Suppressor macrophage treated with lipopolysaccharide for 1 hour (primary cell): Measurements from ENCODE around the gene ZCWPW1.

Experiments
- DNase-seq, 3 donors: peaks; one replicate each; pipeline ENCODE4 v3.0.0-alpha.2; 2020 to 2022

The ZCWPW1 gene

GRCh38 chr7:100428199-100428966 is at the start of gene ZCWPW1:
TSS of gene ZCWPW1 (minus strand) at chr7:100428703. CDS start at chr7:100420649, 8,054 bp downstream.
- DNase-seq, result peak; percentile 97 to 99 (median 98)

DNA sequence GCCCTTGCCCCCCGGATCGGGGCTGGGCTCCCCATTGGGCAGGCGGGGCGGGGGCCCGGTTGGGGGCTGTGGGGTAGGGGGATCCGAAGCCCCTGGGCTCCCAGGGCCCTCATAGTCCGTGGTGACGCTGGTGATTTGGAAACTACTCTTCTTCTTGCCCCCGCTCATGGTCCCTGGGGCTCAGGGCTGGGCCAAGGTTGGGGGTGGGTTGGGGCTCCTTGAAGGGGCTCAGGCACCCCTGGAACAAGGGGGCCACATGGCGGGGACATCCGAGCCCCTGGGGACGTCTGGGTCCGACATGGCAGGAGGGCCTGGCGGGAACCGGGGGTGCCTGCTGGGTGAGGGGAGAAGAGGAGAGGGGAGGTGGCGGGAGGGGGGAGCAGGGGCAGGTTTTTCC is 49.4 kb upstream of the ZCWPW1 start:
- no peak for DNase-seq

GRCh38 chr7:100476903-100477870 is 48.7 kb upstream of the ZCWPW1 start:
- peak in 1 of 3 donors; percentile 56 for DNase-seq

- DNase-seq, result peak in 1 of 3 donors; percentile 22
These were observed 47.7 kb upstream of the ZCWPW1 start for GRCh38 chr7:100476101-100476780.

DNA sequence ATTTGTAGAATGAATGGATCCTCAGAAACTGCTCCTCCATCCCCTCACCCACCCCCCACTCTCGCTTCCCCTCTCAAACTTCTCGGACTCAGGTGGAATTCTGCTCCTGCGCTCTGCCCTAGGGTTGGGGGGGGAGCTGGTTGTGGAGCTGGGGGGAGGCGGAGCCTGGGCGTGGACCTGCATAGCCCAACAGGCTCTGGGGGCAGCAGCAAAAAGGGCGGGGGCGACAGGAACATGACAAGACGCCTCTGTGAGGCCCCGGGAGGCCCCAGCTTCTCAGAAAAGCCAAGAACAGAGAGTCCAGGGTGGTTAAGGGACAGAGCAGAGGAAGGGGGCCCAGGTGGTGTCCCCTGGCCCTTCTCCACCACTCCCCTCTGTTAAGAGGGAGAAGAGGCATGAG is 47.0 kb upstream of the ZCWPW1 start:
- peak in 1 of 3 donors; percentile 41 for DNase-seq

DNA sequence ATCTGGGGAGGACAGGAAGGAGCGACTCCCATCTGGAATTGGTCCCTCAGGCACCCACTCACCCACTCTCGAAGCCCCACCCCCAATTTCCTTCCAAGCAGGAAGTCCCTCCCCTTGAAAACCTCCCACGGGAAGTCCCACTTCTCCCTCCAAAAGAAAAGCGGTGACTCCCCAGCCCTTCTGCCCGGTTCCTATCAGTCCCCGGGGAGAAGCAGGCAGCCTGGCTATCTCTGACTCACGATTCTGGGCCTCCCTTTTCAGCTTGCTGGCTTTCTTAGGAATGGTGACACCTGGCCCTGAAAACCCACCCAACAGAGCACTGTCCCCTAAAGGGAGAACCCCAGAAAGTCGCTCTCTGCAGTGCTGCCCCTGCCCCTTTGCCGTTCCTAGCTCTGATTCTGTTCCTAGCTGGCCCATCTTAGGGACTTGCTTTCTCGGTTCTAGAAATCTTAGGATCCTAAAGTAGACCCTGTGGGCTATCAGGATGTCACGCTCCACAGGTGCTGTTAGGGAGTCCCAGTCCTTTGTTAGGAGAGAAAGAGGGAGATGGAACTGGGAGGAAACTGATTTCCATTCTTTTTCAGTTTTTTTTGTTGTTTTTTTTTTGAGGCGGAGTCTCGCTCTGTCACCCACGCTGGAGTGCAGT is 44.5 kb upstream of the ZCWPW1 start:
- peak; percentile 89 to 93 (median 92) for DNase-seq

DNA sequence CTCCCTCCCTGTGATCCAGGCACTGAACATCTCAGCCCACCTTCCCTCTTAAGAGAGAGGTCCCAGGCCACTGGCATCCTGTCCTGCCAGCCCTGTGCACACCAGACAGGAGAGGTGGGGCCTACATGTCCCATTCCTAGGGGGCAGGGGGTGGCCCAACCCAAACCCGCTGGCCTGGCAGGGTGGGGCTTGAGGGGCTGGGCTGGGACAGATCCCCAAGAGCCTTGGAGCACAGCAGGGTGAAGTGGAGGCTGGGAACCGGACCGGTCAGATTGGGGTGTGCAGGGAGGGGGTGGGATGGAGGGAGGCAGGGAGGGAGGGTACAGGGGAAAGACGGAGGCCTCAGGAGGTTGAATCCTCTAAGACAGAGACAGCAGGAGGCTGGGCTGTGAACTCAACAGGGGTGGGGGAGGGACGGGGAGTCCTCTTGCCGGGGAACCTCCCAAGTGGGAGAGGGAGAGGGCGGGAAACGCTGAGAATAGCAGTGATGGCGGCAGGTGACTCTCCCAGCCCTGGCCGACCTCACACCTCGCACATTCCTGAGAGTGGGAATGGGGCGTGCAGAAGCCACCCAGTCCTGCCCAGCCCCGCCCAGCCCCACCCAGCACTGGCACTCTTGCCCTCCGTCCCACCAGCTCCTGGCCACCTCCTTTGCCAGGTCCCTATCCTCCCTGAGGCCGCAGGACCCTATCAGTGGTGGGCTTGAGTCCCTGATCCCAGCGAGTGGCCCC is 43.8 kb upstream of the ZCWPW1 start:
- DNase-seq, result no peak

- DNase-seq, result no peak
These were observed 42.5 kb upstream of the ZCWPW1 start for GRCh38 chr7:100471021-100471420.

GRCh38 chr7:100469227-100470044 is 40.9 kb upstream of the ZCWPW1 start:
- peak; percentile 79 to 91 (median 88) for DNase-seq

DNA sequence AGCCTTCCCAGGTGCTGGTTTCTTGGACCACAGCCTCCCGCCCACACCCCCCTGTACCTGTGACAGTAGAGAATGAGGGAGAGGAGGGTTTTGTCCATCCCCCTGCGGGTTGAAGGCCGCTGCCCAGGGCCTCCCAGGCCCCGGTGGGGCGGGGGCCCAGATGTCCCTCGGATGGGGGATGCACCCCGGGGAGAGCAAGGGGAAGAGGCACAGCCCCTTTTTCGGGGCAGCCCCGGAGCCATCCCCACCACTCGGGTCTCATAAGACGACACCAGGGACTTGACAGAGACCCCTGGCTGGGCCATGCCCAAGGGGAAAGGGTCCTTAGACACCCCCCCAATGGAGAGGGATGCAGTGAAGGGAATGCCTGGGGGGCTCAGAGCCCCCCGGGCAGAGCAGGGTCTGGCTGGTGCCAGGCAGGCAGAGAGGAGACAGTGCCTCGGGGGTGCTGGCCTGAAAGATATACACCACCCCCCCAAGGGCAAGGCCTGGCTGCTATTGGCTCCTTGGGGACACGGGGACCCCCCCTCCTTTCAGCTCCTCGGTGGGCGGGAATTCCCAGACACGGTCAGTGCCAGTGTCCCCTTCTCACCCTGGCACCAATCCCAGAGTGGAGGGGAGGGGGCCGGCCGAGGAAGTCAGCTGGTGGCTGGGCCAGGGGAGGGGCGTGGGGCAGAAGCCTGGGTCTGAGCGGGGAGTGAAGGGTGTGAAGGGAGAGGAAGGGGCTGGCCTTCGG is 39.3 kb upstream of the ZCWPW1 start:
- no peak for DNase-seq

DNA sequence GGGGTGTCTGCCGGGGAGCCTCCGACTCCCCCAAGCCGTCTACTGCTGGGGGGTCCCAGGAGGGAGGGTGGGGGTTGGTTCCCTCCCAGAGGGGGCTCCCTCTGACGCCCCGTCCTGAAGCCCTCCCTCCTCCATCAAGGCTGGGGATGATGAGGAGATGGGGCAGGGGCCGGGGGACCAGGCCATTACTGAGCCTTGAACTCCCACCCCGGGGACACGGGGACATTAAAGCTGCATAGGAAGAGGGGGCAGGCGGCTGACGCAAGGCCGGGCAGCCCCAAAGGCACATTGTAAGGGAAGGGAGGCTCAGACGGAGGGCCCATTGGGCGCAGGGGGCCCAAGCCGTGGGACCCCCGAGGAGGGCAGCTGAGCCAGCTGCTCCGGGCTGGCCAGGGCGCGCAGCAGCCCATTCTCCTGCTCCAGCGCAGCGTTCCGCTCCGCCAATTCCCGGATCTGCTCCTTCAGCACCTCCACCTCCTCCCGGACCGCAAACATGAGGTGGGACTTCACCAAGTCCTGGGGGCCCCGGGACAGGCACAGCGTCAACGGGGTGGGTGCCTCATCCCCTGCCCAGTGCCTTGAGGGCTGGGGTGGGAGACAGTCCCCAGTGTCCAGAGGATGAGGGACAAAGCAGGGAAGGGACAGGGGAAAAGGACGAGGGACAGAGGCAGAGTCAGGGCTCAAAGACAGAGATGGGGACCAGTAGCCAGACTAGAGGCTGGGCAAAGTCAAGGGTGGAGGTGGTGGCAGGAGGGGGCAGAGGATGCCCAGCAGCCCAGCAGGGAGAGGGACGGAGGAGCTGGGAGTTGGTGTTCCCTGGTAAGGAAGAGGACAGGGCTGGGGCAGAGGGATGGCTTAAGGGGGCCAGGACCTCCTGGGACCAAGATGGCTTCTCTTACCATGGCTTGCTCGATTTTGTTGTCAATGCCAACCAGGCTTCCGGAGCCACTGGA is 38.4 kb upstream of the ZCWPW1 start:
- DNase-seq, result no peak

DNA sequence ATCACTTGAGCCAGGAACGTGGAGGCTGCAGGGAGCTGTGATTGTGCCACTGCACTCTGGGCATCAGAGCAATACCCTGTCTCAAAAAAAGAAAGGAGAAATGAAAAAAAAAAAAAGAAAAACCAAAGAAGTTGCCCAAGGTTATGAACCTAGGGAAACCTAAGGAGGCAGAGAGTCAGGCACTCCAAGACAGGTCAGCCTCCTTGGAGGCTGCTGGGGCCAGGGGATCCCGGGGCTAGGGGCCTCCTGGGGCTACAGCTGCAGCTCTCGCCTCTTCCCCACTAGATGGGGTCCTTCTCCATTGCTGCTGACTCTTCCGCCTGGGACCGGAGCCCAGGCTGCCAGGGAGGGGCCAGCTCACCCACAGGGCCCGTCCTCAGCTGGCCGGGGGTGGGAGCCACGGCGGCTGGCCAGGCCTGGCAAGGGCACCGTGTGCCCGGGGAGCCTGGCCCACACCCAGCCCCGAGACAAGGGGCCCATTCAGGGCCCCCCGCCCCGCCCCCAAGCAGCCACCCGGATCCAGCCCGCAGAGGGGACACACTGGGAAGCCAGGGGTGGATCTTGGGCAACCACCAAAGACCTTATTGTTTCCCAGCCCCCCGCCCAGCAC is 37.3 kb upstream of the ZCWPW1 start:
- peak; percentile 67 to 77 (median 73) for DNase-seq

DNA sequence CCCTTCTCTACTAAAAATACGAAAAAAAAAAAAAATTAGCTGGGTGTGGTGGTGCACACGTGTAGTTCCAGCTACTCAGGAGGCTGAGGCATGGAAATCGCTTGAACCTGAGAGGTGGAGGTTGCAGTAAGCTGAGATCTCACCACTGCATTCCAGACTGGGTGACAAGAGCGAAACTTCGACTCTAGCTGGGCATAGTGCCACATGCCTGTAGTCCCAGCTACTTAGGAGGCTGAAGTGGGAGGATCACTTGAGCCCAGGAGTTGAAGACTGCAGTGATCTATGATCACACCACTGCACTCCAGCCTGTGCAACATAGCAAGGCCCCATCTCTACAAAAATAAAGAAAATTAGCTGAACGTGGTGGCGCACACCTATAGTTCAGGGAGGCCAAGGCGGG is 36.8 kb upstream of the ZCWPW1 start:
- DNase-seq, result no peak

DNA sequence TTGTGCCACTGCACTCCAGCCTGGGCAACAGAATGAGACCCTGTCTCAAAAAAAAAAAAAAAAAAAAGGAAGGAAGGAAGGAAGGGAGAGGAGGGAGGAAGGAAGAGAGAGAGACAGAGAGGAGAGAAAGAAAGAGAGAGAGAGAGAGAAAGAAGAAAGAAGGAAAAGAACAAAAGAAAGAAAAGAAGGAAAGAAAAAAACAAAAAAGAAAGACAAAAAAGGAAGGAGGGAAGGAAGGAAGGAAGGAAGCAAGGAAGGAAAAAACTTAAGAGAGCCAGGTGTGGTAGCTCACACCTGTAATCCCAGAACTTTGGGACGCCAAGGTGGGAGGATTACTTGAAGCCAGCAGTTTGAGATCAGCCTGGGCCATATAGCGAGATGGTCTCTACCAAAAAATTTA is 36.3 kb upstream of the ZCWPW1 start:
- DNase-seq, result no peak

DNA sequence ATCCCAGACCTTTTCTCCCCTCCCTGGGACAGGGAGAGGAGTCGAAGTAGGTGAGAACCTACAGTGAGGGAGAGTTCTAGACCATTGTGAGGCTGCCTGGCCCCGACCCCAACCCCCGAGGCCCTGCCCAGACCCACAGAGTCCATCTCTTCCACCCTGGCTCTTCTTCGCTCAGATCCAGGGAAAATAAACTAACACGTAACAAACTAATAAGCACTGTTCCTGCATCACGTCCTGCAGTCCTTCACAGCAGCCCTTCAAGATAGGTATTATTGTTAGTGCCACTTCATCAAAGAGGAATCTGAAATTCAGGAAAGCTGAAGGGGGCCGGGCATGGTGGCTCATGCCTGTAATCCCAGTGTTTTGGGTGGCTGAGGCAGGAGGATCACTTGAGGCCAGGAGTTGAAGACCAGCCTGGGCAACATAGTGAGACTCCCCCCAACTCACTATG is 35.7 kb upstream of the ZCWPW1 start, which contains the start of gene SPACDR:
Gene SPACDR (minus strand): TSS at position 51 of the 451 bp plus-strand sequence. CDS start 235 bp downstream, outside the sequence.
- no peak for DNase-seq

- DNase-seq, result no peak
These were observed 28.5 kb upstream of the ZCWPW1 start for GRCh38 chr7:100457033-100457432.

- no peak for DNase-seq
These were observed 28.1 kb upstream of the ZCWPW1 start for GRCh38 chr7:100456562-100456961.

GRCh38 chr7:100455206-100455605 is 26.7 kb upstream of the ZCWPW1 start:
- DNase-seq, result no peak
